Breast epithelium (tissue), 4 donors: ENCODE data around the gene SIGMAR1. TPM values are rescaled to one million over a fixed set of nuclear protein-coding genes. Genes with fewer than 3 reads are reported as not detected.

ENCODE experiments used
- DNase-seq, 2 donors: peaks; one replicate each; pipeline ENCODE4 v3.0.0-alpha.2; 2019; ENCODE audit warnings: low spot score in 2 of 2
- H3K27ac ChIP-seq, 2 donors: fragments of 200-600 bp; sonication (generic) in 1 of 2; one replicate each; pipeline ENCODE4 v1.5.1; 2016 to 2019; ENCODE audit warnings: mild to moderate bottlenecking in 1 of 2
- H3K27me3 ChIP-seq, 2 donors: fragments of 200-600 bp; sonication (generic) in 1 of 2; one replicate each; pipeline versions ENCODE4 v1.5.1 to v1.6.0; 2017 to 2019; ENCODE audit warnings: control low read depth in 1 of 2, mild to moderate bottlenecking in 1 of 2
- H3K36me3 ChIP-seq: fragments of 200-600 bp; one replicate; pipeline ENCODE4 v1.5.1; 2019
- H3K4me1 ChIP-seq, 2 donors: fragments of 200-600 bp; sonication (generic); one replicate each; pipeline ENCODE4 v1.5.1; 2016 to 2019; ENCODE audit warnings: control low read depth in 1 of 2
- H3K4me3 ChIP-seq, 3 donors: fragments of 200-600 bp; sonication (generic); 1 replicate in 2 of 3; 2 replicates in 1 of 3; pipeline ENCODE4 v1.5.1; 2016 to 2019; ENCODE audit warnings: mild to moderate bottlenecking in 3 of 3, moderate library complexity in 2 of 3
- H3K9me3 ChIP-seq, 2 donors: fragments of 200-600 bp; sonication (generic) in 1 of 2; one replicate each; pipeline ENCODE4 v1.5.1; 2016 to 2019; ENCODE audit warnings: control low read depth in 1 of 2
- CTCF ChIP-seq, 3 donors: fragments of 450-650 bp; IDR thresholded peaks; one replicate each; pipeline ENCODE4 v1.5.1; 2016 to 2017; ENCODE audit warnings: antibody characterized with exemption in 3 of 3, mild to moderate bottlenecking in 3 of 3, moderate library complexity in 3 of 3
- POLR2A ChIP-seq: fragments of 450-650 bp; IDR thresholded peaks from one replicate; pipeline ENCODE4 v1.6.1; 2016; ENCODE audit warnings: antibody characterized with exemption, mild to moderate bottlenecking, moderate library complexity
- POLR2AphosphoS5 ChIP-seq, 3 donors: sonication (generic); formaldehyde crosslinking; IDR thresholded peaks; one replicate each; pipeline ENCODE4 v1.6.1; 2017; ENCODE audit warnings: antibody characterized with exemption in 3 of 3
- intact Hi-C: fragments of 100-400 bp; cut with DNase I; formaldehyde crosslinking; loops from one replicate; pipeline ENCODE4 v1.15.1; 2023; ENCODE audit warnings: low total_unique reads
- total RNA-seq, 3 donors: library from RNA; depleted of rRNA; stranded (reverse); fragments of >200 nt; gene quantifications; one replicate each; pipeline ENCODE4 v1.1.0, GENCODE V29; 2016

SIGMAR1 gene
- total RNA-seq, 3 donors from 2014 or later = 62.6 to 84.8 (median 70.8) TPM

- Histone ChIP-seq H3K27ac (peak overlapping the region; percentile 75 to 89), H3K36me3 (no peaks in the 10 kb centered on the region), H3K27me3 (peaks cover 0 to 6% of the 10 kb centered on the region in 2 donors), H3K4me1 (peaks cover 12 to 26% of the 10 kb centered on the region in 2 donors), H3K4me3 (peak overlapping the region in 2 of 3 donors; percentile 23 to 54), H3K9me3 (no peaks in the 10 kb centered on the region)
- intact Hi-C loops = no loop called here
- TF ChIP-seq POLR2A = no peak
- TF ChIP-seq POLR2AphosphoS5 (IDR thresholded peaks at IDR 0.05) = peak in 2 of 3 donors; percentile 37 to 75
- peak; percentile 80 to 84 for DNase-seq
These were observed 44.5 kb downstream of the SIGMAR1 start for GRCh38 chr9:34592895-34593601.

GRCh38 chr9:34591917-34592866 lies 45.4 kb downstream of the SIGMAR1 start:
- H3K4me1 ChIP-seq = peaks cover 12 to 26% of the 10 kb centered on the region in 2 donors
- TF ChIP-seq POLR2AphosphoS5 (IDR thresholded peaks at IDR 0.05) (no peak), POLR2A (no peak), CTCF (IDR thresholded peaks at IDR 0.05) (no peak)
- intact Hi-C loops = no loop called here
- peak overlapping the region; percentile 75 to 89 for H3K27ac ChIP-seq
- H3K27me3 ChIP-seq = peaks cover 0 to 10% of the 10 kb centered on the region in 2 donors
- H3K9me3 ChIP-seq = no peaks in the 10 kb centered on the region
- H3K36me3 ChIP-seq = no peaks in the 10 kb centered on the region
- H3K4me3 ChIP-seq = peak overlapping the region in 2 of 3 donors; percentile 35 to 73
- DNase-seq = no peak

- Histone ChIP-seq H3K27ac (peak overlapping the region; percentile 40 to 88), H3K4me3 (peak overlapping the region; percentile 35 to 73 (median 50)), H3K4me1 (peaks cover 12 to 26% of the 10 kb centered on the region in 2 donors), H3K9me3 (no peaks in the 10 kb centered on the region), H3K36me3 (no peaks in the 10 kb centered on the region), H3K27me3 (peaks cover 0 to 13% of the 10 kb centered on the region in 2 donors)
- intact Hi-C loops = no loop called here
- TF ChIP-seq POLR2AphosphoS5 (IDR thresholded peaks at IDR 0.05) (peak in 1 of 3 donors; percentile 28), POLR2A (no peak), CTCF (IDR thresholded peaks at IDR 0.05) (peak; percentile 75 to 87 (median 86))
- peak; percentile 64 to 87 for DNase-seq
These were observed 46.2 kb downstream of the SIGMAR1 start for GRCh38 chr9:34591248-34591916.

- Histone ChIP-seq H3K9me3 (no peaks in the 10 kb centered on the region), H3K4me1 (peaks cover 12 to 26% of the 10 kb centered on the region in 2 donors), H3K27me3 (peaks cover 0 to 13% of the 10 kb centered on the region in 2 donors), H3K36me3 (no peaks in the 10 kb centered on the region), H3K27ac (peak overlapping the region; percentile 40 to 88), H3K4me3 (peak overlapping the region; percentile 50 to 73 (median 65))
- DNase-seq = no peak
- intact Hi-C loops = no loop called here
- TF ChIP-seq CTCF (IDR thresholded peaks at IDR 0.05) = no peak
- no peak for TF ChIP-seq POLR2A
- no peak for TF ChIP-seq POLR2AphosphoS5 (IDR thresholded peaks at IDR 0.05)
These were observed 47.0 kb downstream of the SIGMAR1 start for GRCh38 chr9:34590381-34591247.
